ENCODE results near the gene ARL4D.

GRCh38 chr17:43412166-43412565, 13.4 kb downstream of the ARL4D start:
- TF ChIP-seq SIX5 (IDR thresholded peaks at IDR 0.05; ENCODE audit: low read depth, low read length) (no peak), TAF1 (IDR thresholded peaks at IDR 0.05; ENCODE audit: low read depth, low read length) (no peak), EGR1 (IDR thresholded peaks at IDR 0.05; ENCODE audit: borderline replicate concordance, low read depth, low read length) (no peak)
- TF ChIP-seq, protein P1, sequence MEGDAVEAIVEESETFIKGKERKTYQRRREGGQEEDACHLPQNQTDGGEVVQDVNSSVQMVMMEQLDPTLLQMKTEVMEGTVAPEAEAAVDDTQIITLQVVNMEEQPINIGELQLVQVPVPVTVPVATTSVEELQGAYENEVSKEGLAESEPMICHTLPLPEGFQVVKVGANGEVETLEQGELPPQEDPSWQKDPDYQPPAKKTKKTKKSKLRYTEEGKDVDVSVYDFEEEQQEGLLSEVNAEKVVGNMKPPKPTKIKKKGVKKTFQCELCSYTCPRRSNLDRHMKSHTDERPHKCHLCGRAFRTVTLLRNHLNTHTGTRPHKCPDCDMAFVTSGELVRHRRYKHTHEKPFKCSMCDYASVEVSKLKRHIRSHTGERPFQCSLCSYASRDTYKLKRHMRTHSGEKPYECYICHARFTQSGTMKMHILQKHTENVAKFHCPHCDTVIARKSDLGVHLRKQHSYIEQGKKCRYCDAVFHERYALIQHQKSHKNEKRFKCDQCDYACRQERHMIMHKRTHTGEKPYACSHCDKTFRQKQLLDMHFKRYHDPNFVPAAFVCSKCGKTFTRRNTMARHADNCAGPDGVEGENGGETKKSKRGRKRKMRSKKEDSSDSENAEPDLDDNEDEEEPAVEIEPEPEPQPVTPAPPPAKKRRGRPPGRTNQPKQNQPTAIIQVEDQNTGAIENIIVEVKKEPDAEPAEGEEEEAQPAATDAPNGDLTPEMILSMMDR (IDR thresholded peaks at IDR 0.05; ENCODE audit: control extremely low read depth in 1 of 3, insufficient read depth in 1 of 3, low read depth in 1 of 3, low read length in 3 of 3), result no peak
